HG03571 (cell line): ENCODE measurements around the gene CIDEB.
"Not testable (repeated sequence)": the region's sequence is repeated elsewhere in the genome, so short reads cannot be mapped to it uniquely, and the experiment has no call there.

Experiments used
- ATAC-seq: cut with Tn5 transposase; IDR thresholded peaks from one replicate; pipeline ENCODE4 v1.9.1; 2021; ENCODE audit not compliant: unreplicated experiment

Gene CIDEB

DNA sequence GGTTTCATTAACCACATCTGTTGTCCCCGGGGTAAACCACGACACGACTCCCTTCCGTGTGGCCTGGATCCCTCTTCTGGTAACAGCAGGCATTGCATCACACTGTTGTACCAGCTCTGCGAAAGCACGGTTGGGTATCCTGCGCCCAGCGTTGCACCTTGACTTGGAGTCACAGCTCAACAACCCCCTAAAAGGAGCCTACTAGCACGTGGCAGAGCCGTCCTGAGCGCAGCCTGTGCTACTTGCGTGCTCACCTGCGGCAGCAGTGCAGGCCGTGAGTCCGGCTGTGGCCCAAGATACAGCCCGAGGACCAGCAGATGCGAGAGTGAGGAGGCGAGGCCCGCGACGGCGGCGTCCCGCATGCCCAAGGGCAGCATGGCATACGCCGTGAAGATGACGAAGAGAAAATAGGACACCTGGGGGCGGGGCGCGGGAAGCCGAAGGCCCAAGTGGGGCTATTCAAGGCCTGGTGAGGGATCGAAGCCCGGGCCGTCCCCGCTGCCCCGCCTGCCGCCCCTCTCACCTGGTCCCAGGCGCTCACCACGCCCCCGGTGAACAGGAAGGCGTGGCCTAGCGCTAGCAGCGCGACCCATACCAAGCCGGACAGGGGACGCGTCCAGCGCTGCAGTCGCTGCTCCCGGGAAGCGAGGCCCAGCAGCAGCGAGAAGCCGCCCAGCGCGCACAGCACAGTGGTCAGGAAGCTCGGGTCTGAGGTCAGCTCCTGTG is 24.7 kb upstream of the CIDEB start:
- peak; percentile 83 for ATAC-seq

DNA sequence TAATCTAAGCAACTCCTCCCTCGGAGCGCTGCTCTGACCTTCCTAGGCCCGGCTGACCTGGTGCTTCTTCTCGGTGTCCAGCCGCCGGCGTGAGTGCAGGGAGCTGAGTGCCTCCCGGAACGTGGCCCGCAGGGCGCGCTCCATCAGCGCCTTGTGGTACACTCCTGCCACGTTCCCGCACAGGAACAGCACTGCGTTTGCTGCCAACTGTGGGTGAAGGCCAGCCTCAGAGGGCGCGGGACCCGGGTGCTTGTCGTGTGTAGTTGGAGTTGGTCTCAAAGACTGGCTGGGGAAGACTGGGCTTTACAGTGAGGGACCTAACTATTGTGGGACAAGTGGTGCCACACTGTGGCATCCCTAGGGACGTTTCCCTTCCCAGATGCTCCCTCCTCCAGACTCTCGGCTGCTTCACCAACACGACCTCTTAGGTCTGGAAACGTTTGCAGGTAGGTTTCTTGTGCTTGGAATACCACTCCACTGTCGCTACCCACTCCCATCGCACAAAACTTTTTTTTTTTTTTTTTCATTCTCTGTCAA is 24.0 kb upstream of the CIDEB start:
- ATAC-seq = no peak

DNA sequence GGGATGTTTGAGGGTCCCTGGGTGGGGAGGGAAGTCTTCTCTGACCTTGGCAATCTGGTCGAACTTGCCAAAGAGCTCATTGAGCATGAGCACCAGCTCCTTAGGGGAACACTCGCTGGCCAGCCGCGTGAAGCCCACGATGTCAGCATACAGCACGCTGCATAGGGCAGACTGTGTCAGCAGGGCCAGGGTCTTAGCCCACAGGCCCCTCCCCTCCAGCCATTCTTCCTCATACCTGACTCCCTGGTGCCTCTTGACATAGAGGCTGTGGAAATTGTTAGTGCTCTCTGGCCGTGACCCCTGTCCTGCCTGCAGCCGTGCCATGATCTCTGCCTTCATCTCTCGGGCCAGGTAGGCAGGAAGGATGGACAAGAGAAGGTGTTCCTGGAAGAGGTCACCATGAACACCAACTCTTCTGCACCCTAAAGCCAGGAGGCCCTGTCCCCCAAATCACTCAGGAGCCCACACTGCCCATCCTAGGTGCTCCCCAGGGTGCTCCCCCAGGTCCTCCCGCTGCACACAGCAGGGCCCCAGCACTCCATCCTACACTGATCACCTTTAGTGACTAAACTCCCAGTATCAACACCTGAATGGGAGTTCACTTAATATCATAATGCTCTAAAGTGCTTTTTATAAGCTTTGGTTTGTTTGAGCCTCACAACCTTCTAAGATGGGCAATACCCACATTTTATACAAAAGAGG is 23.3 kb upstream of the CIDEB start:
- ATAC-seq = no peak

DNA sequence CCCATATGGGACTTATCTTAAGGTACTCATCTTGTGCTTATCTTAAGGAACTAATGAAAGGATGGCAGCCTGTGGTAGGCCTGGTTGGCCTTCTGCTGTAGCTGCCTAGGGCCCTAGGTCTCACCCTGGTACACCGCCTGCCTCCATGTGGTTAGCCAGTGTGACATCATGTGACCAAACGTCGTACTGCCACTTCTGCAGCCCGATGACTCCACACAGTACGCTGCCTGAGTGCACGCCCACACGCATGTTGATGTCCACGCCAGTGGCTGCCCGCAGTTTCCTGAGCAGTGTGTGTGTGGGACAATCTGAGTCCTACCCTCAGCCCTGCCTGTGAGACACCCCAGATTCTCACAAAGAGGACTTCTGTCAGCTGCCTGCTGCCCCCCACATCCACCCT is 22.0 kb upstream of the CIDEB start:
- no peak for ATAC-seq

DNA sequence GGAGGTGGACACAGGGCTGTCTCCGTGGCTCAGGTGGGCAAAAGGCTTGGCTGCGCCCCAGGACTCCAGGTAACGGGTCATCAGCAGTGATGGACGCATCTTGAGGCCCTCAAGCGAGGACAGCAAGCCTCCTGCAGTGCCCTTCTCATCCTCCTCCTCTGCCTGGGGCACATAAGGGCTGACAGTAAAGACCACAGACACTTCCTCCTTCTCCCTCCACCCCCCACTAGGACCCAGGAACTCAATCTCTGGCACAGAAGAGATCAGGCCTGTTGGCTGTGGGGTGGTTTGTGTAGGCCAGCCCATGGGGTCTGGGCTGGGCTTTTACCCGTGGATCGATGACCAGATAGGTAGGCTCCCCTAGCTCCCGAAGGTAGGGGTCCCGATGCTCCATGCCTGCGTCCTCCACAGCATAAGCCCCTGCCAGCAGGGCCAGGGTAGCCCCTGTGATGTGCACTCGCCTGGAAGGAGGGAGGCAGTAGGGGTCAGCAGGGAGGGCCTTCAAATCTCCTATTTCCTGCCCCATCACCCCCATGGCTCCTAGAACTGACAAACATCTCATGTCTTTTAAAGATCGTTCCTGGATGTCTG is 21.4 kb upstream of the CIDEB start:
- ATAC-seq = no peak

DNA sequence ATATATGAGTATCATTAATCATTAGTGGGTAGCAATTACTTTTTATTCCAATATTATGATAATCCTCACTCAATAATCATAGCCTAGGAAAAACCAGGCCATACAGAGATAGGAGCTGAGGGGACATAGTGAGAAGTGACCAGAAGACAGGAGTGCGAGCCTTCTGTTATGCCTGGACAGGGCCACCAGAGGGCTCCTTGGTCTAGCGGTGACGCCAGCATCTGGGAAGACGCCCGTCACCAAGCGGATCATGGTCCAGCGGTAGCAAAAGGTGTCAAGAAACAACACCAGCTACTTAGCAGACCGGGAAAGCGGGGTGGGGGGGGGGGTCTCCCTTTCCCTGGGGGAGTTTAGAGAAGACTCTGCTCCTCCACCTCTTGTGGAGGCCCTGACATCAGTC is 20.1 kb upstream of the CIDEB start:
- ATAC-seq = not testable (repeated sequence)

DNA sequence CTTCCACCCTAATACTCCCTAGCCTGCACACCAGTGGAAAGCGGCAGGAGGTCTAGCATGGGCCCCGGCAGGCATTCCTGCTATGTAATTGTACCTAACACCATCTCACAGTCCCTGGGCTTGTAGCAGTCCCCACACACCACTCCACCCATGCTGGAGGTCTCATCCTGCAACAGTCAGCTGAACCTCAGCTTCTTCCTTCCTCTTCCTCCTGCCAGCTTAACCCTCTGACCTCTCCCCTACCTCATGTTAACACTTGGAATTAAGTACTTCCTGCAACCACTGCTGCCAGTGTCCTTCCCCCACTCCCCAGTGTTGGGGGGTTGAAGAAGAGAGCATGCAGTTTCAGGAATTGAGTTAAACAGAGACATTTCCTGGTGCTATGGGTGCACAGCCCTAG is 19.5 kb upstream of the CIDEB start:
- ATAC-seq = no peak

DNA sequence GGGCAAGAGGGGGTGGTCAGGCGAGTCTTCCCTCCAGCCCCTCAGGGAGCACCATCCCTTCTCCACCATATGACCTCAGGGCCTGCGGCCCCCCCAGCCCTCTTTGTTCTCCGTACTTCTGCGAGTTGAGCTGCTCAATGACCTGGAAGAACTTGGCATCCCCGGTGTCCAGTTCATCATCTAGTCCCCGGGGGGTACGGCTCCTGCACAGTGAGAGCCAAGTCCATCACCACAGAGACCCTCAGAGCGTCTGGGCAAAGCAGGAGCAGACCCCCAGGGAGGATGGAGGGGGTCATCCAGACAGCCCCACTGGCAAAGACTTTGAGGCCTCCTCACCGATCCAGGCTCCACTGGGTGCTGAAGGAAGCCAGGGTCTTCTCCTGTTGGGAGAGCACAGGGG is 18.2 kb upstream of the CIDEB start:
- ATAC-seq = no peak

DNA sequence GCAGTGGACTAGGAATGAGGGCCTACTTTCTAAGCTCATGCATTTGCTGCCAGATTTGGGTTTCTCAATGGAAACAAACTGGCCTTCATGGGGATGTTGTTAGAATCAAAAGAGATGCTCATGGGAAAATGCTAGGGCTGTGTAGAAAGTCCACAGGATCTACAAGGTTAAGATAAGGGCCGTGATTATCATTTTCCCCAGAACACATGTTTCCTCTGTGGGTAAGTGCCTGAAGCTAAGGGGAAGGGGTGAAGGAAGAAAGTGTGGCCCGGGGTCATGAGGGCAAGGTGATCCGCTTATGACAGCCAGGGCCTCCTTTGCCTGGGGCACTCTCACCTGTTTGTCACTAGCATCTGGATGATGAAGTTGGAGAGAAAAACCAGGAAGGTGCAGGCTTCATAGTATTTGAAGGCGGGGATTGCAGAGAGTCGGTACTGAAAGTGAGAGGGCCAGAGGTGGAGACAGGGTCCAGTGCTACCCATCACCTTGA is 17.3 kb upstream of the CIDEB start:
- ATAC-seq = no peak

DNA sequence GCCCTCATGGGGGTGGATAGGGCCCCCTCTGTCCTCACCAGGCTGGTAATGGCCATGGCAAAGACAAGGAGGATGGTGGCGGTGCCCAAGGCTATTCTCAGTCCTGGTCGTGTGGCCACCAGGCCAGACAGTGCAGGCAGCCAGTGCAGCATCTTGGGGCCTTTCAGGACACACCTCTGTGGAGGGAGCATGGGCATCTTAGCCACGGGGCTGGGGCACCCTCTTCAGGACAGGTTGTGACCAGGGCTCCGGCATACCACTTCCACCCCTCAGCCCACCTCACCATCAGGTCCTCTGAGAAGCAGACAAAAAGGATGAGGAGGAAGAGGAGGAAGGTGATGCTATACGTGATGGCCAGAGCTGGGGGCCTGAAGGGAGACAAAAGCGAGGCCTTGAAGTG is 16.2 kb upstream of the CIDEB start:
- no peak for ATAC-seq

DNA sequence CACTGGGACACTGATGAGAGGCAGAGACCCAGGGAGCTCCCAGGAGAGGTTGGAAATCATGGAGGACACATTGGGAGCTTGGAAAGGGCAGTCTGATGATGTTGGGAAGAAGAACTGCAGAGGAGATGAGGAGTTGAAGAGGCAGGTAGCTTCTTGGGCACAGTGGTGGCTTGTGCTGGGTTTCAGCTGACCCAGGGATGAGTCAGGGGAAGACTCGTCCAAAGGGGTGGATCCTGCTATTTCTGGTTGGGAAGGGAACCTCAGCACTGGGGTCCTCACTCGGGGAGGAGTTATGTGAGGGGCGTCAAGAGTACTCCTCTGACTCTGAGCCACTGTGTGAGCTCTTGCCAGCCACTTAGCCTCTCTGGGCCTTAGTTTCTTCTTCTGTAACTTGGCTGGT is 15.6 kb upstream of the CIDEB start:
- no peak for ATAC-seq

DNA sequence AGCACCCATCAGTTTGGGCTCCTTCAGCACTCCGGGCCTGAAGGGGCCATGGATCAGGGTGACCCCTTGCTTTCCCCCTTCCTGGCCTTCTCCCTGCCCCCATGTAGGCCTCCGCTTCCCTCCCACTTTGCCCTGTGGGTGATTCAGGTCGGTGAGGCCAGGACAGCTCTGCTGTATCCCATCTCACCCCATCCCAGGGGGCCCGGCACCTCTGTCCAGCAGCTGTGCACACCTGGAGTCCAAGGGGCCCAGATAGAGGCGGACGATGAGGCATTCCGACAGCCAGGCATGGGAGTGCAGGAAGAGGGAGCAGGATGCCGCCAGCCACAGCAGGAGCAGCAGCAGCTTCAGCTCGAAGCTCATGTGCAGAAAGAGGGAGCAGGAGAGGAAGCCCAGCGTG is 14.9 kb upstream of the CIDEB start:
- no peak for ATAC-seq

DNA sequence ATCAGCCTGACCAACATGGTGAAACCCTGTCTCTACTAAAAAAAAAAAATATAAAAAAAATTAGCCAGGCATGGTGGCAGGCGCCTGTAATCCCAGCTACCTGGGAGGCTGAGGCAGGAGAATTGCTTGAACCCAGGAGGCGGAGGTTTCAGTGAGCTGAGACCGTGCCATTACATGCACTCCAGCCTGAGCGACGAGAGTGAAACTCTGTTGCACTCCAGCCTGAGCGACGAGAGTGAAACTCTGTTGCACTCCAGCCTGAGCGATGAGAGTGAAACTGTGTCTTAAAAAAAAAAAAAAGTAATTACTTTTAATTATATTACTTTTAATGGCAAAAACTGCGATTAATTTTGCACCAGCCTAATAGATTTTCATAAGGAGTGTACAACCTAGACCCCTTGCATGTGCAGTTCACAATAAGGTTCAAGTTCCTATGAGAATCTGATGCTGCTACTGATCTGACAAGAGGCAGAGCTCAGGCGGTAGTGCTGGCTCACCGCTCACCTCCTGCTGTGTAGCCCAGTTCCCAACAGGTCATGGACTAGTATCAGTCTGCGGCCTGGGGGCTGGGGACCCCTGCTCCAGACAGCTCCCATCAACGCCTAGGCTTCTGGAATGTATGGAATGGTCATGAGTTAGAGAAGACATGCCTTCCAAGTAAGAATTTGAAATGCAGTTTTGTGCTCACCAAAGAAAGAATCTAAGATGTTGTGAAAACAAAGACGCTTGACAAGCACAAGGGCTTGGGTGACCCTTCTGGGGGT is 13.6 kb upstream of the CIDEB start:
- ATAC-seq = no peak

DNA sequence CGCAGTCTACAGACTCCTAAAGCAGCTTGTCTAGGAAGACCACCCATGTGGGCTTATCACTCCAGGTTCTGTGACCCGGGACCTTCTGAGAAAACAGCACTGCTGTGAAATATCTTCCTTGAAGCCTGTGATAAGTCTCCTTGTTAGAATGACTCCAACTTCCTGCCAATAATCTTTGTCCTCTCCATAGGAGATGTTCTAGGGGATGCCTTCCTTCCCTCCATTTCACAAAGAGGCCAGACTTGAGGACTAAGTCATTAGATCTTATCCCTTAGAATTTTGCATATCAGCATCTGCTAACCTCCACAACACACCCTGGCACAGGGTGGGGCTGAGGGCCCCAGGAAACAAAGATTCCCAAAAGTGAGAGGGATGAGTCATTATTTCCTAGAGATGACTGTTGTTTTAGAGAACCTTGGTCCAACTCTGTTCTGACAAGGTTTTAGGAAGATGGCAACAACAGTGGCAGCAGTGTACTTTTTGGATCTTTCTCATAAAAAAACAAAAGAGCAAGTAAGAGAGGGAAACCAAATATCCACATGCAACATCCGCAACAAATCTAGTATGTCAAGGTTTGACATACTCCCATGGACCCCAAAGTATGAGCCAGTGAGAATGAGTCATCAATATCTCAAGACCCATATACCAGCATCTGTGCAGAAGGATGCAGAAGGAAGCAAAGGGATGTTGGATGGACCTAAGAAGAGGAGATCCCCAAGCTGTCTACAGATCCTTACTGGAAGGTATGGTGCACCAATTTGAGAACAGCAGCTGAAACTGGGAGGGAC is 9.6 kb upstream of the CIDEB start:
- no peak for ATAC-seq

DNA sequence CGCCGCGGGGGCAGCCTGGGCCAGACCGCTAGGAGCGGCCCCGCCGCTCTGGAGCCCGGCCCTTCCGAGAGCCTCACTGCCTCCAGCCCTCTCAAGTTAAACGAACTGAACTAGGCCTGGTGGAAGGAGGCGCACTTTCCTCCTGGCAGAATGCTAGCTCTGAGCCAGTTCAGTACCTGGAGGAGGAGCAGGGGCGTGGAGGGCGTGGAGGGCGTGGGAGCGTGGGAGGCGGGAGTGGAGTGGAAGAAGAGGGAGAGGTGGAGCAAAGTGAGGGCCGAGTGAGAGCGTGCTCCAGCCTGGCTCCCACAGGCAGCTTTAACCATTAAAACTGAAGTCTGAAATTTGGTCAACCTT is 8.8 kb upstream of the CIDEB start:
- ATAC-seq = no peak

DNA sequence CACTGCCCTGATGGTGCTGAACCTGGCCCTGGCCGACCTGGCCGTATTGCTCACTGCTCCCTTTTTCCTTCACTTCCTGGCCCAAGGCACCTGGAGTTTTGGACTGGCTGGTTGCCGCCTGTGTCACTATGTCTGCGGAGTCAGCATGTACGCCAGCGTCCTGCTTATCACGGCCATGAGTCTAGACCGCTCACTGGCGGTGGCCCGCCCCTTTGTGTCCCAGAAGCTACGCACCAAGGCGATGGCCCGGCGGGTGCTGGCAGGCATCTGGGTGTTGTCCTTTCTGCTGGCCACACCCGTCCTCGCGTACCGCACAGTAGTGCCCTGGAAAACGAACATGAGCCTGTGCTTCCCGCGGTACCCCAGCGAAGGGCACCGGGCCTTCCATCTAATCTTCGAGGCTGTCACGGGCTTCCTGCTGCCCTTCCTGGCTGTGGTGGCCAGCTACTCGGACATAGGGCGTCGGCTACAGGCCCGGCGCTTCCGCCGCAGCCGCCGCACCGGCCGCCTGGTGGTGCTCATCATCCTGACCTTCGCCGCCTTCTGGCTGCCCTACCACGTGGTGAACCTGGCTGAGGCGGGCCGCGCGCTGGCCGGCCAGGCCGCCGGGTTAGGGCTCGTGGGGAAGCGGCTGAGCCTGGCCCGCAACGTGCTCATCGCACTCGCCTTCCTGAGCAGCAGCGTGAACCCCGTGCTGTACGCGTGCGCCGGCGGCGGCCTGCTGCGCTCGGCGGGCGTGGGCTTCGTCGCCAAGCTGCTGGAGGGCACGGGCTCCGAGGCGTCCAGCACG is 8.2 kb upstream of the CIDEB start:
- ATAC-seq = no peak

DNA sequence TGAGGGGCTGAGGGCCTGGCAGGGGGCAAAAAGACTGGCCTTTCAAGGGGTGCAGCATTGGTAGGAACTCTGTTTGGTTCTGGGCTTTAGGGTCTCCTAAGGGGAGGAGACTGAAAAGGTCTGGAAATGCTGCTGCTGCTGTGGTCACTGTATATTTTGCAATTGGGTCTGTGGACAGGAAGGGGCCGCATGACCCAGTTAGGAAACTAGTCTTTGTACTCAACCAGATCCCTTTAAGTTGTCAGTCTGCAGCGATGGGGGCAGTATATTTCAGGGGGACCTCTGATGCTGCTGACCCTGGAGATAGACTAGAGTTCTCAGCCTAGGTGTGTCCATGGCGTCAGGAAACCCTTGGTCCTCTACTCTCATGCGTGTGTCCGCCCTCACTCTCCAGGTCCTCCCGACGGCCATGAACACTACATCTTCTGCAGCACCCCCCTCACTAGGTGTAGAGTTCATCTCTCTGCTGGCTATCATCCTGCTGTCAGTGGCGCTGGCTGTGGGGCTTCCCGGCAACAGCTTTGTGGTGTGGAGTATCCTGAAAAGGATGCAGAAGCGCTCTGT is 7.5 kb upstream of the CIDEB start:
- ATAC-seq = no peak

DNA sequence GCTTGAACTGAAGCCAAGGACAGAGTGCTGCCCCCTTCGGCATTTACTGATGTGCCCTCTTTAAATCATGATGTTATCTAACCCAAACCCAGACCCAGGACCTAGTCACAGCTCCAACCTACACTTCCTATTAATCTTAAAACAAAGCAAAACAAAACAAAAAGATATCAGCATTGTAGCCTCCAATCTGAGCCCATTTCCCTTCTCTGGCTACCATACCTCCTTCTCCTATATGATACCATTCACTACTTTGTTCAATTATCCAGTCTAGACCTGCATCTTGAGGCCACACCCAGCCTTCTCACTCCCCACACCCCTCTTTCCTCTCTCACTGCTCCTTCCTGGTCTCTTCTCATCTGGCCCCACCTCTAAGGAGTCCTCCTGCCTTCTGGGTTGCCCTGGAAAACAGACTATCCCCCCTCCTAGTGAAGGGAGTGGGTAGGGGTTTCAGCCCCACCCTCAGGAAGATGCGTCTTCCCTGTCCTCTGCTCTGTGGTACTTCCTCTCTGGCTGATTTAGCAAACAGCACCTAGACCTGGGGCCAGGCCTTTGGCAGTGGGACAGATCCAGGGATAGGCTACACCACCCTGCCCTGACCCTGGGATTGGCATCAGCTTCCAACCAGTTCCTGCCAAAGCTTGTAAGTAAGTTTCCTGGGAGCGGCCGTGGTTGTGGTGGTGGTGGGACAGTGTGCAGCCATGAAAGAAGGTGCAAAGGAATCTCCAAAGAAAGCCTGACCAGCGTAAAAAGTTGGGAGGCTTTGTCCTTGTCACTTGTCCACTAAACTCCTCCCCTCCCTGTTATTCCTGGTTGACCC is 6.8 kb upstream of the CIDEB start:
- ATAC-seq = no peak

DNA sequence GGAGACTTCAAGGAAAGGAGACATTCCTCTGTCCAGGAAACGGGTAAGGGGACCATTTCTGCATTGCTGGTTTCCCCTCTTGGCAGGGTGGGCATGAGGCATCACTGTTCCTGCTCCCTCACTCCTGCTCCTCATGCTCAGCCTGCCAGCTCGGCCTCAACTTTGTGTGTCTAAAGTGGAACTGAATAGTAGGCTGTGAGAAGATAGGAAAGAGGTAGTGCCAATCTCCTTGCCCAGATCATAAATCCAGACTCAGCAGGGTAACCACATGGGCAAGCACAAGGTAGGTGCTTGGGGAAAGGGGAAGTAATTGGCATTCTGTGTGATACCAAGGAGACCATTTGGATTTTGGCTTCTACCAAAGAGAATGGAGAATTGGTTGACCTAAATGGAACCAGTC is 6.1 kb upstream of the CIDEB start:
- ATAC-seq = no peak
